ENCODE measurements around the gene FKBP4.
A peak's percentile ranks its signal among the peaks of the same experiment; 100 is the strongest.

Gene FKBP4

GRCh38 chr12:2752676-2753371, 41.9 kb upstream of the FKBP4 start:
- POLR2A ChIA-PET: no interaction called here
- peak; percentile 87 for DNase-seq (ENCODE audit: extremely low spot score)
- CTCF ChIA-PET: interaction anchor here (1.8 kb wide), 1 partner anchor 31 kb away, joined by 6 read pairs; no protein-coding TSS in a partner anchor
- TF ChIP-seq, protein P1, sequence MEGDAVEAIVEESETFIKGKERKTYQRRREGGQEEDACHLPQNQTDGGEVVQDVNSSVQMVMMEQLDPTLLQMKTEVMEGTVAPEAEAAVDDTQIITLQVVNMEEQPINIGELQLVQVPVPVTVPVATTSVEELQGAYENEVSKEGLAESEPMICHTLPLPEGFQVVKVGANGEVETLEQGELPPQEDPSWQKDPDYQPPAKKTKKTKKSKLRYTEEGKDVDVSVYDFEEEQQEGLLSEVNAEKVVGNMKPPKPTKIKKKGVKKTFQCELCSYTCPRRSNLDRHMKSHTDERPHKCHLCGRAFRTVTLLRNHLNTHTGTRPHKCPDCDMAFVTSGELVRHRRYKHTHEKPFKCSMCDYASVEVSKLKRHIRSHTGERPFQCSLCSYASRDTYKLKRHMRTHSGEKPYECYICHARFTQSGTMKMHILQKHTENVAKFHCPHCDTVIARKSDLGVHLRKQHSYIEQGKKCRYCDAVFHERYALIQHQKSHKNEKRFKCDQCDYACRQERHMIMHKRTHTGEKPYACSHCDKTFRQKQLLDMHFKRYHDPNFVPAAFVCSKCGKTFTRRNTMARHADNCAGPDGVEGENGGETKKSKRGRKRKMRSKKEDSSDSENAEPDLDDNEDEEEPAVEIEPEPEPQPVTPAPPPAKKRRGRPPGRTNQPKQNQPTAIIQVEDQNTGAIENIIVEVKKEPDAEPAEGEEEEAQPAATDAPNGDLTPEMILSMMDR (IDR thresholded peaks at IDR 0.05; ENCODE audit: control extremely low read depth, extremely low read depth, low read depth, missing control alignments): no peak

- DNase-seq (ENCODE audit: extremely low spot score): no peak
- ChIA-PET CTCF (interaction anchor here (1.2 kb wide), 1 partner anchor 30 kb away, joined by 3 read pairs; no protein-coding TSS in a partner anchor), POLR2A (no interaction called here)
- TF ChIP-seq, protein P1 (IDR thresholded peaks at IDR 0.05; ENCODE audit: control extremely low read depth, extremely low read depth, low read depth, missing control alignments): no peak
Observed at GRCh38 chr12:2753536-2753935, 41.2 kb upstream of the FKBP4 start.

- no peak for DNase-seq (ENCODE audit: extremely low spot score)
- TF ChIP-seq, protein P1 (IDR thresholded peaks at IDR 0.05; ENCODE audit: control extremely low read depth, extremely low read depth, low read depth, missing control alignments): no peak
- POLR2A ChIA-PET: no interaction called here
- CTCF ChIA-PET: interaction anchor here (1.2 kb wide), 1 partner anchor 29 kb away, joined by 3 read pairs; no protein-coding TSS in a partner anchor
Observed at GRCh38 chr12:2754208-2754607, 40.6 kb upstream of the FKBP4 start.

- ChIA-PET CTCF (no interaction called here), POLR2A (no interaction called here)
- DNase-seq (ENCODE audit: extremely low spot score): no peak
- TF ChIP-seq, protein P1 (IDR thresholded peaks at IDR 0.05; ENCODE audit: control extremely low read depth, extremely low read depth, low read depth, missing control alignments): no peak
Observed at GRCh38 chr12:2756756-2757155, 38.0 kb upstream of the FKBP4 start.

GRCh38 chr12:2759733-2760132, 35.0 kb upstream of the FKBP4 start:
- TF ChIP-seq, protein P1 (IDR thresholded peaks at IDR 0.05; ENCODE audit: control extremely low read depth, extremely low read depth, low read depth, missing control alignments): no peak
- ChIA-PET POLR2A (no interaction called here), CTCF (interaction anchor here (1.3 kb wide), 1 partner anchor 8 kb away, joined by 3 read pairs; no protein-coding TSS in a partner anchor)
- no peak for DNase-seq (ENCODE audit: extremely low spot score)

DNA sequence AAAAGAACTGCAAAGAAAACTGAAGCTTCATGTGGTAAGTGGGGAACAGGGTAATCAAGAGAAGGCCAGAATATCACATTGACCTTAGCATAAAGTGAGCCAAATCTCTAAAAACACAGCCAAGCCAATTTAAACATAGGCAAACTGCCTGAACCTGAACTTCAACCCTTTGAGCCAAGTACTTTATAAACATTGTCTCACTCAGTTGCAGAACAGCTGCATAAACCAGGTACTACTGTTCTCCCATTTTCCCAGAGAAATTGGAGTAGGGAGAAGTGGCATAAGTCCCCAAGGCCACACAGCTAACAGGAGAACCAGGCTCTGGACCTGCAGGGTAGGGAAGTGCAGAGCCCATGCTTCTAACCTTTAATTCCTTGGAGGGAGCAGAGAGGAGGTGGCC, 30.4 kb upstream of the FKBP4 start:
- POLR2A ChIA-PET: no interaction called here
- no peak for DNase-seq (ENCODE audit: extremely low spot score)
- TF ChIP-seq, protein P1 (IDR thresholded peaks at IDR 0.05; ENCODE audit: control extremely low read depth, extremely low read depth, low read depth, missing control alignments): no peak
- CTCF ChIA-PET: interaction anchor here (1.2 to 1.5 kb wide), 2 partner anchors 13 to 21 kb away, joined by 3 to 4 read pairs; no protein-coding TSS in a partner anchor
